OCI-LY1 (cell line): ENCODE measurements around the gene ZNF618.

Experiments used
- CTCF ChIP-seq: fragments of 200-600 bp; sonication (generic), shearing (Covaris generic); IDR thresholded peaks from 2 replicates; pipeline ENCODE4 v1.5.1; 2017; ENCODE audit warnings: mild to moderate bottlenecking, antibody characterized with exemption, low read length, moderate library complexity, mixed read lengths
- EZH2 ChIP-seq: fragments of 200-600 bp; sonication (generic), shearing (Covaris generic); IDR thresholded peaks from 2 replicates; pipeline ENCODE4 v1.8.0; 2017; ENCODE audit warnings: borderline replicate concordance, mixed run types, mild to moderate bottlenecking, antibody characterized with exemption, low read length, moderate library complexity, mixed read lengths

GRCh38 chr9:113907282-113907681 is 31.2 kb downstream of the ZNF618 start:
- TF ChIP-seq CTCF (no peak), EZH2 (no peak)
